ENCODE measurements around the gene TOMM34.

The TOMM34 gene

DNA sequence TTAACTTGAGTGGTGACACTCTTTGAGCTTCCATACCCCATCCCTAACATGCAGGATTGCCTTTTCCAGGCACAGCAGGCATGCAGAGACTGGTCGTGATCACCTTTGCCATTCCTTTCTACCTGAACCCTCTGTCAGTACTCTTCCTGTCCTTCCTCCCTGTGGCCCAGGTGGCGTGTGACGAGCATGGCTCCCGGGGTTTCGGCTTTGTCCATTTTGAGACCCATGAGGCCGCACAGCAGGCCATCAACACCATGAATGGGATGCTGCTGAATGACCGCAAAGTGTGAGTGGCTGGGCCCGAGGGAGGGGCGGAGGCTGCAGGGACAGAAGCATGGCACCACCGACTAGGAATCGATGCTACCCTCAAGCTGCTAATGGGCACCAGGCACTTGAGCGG lies 43.6 kb downstream of the TOMM34 start:
- no peaks in the 10 kb centered on the region for H3K27me3 ChIP-seq (ENCODE audit: insufficient read depth, low read length, poor library complexity, severe bottlenecking)
- TF ChIP-seq, protein P1, sequence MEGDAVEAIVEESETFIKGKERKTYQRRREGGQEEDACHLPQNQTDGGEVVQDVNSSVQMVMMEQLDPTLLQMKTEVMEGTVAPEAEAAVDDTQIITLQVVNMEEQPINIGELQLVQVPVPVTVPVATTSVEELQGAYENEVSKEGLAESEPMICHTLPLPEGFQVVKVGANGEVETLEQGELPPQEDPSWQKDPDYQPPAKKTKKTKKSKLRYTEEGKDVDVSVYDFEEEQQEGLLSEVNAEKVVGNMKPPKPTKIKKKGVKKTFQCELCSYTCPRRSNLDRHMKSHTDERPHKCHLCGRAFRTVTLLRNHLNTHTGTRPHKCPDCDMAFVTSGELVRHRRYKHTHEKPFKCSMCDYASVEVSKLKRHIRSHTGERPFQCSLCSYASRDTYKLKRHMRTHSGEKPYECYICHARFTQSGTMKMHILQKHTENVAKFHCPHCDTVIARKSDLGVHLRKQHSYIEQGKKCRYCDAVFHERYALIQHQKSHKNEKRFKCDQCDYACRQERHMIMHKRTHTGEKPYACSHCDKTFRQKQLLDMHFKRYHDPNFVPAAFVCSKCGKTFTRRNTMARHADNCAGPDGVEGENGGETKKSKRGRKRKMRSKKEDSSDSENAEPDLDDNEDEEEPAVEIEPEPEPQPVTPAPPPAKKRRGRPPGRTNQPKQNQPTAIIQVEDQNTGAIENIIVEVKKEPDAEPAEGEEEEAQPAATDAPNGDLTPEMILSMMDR (conservative IDR thresholded peaks at IDR 0.05; ENCODE audit: low read length): no peak
- no peak for TF ChIP-seq EZH2phosphoT487 (IDR thresholded peaks at IDR 0.05; ENCODE audit: borderline replicate concordance)
- no peak overlapping the region for H3K4me2 ChIP-seq (ENCODE audit: low read depth, low read length, poor library complexity, severe bottlenecking)
- no peaks in the 10 kb centered on the region for H3K9me3 ChIP-seq (ENCODE audit: insufficient read depth, low read depth, low read length)
- H3K36me3 ChIP-seq (ENCODE audit: insufficient read depth, low read length): no peaks in the 10 kb centered on the region
- H3K4me1 ChIP-seq (ENCODE audit: insufficient read depth, low read length, poor library complexity, severe bottlenecking): peaks cover 10% of the 10 kb centered on the region
- no peaks in the 10 kb centered on the region for H3K9me2 ChIP-seq (replicated peaks; ENCODE audit: low read depth, low read length)
- H3K79me2 ChIP-seq (ENCODE audit: insufficient read depth, low read length): no peaks in the 10 kb centered on the region
- no peaks in the 10 kb centered on the region for H4K20me1 ChIP-seq (ENCODE audit: insufficient read depth, low read length, poor library complexity, severe bottlenecking)
- H3K4me3 ChIP-seq (ENCODE audit: low read length, poor library complexity, severe bottlenecking): no peak overlapping the region
- no peak overlapping the region for H2AFZ ChIP-seq (ENCODE audit: low read length)
- no peak overlapping the region for H3K9ac ChIP-seq (ENCODE audit: low read depth, low read length, poor library complexity, severe bottlenecking)
- H3F3A ChIP-seq (ENCODE audit: low read depth): no peaks in the 10 kb centered on the region

DNA sequence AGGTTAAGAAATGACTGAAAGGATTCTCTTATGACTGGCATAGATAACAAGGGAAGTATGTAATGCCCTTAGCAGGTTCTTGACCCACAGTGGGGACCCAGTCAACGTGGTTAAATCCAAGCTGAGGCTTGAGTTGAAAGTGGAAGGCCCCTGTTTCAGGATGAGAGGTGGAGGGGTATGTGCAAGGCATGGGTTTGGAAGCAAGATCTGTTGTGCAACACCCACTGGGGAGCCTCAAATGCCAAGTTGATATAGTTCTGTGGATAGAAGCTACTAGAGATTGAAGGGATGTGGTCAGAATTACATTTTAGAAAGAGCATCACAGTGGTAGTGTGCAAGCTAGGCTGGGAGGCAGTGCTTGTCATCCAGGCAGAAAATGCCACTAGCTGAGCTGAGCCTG lies 45.3 kb downstream of the TOMM34 start:
- no peaks in the 10 kb centered on the region for H3K79me2 ChIP-seq (ENCODE audit: insufficient read depth, low read length)

DNA sequence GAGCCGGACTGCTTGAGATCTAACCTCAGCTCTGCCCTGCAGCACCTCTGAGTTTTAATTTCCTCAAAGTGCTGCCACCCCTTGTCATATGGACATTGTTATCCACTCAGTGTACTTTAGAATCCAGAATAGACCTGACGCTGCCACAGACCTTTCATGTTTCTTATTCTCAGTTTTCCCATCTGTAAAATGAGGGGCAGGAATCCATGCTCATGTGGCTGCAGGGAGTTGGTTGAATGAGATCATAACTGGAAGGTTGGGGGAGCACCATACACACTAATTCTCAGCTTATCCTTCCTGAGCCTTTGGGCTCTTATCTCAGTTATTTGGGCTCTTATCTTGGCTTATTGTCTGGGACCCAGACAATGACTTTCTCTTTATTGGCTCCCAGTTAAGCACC lies 48.0 kb downstream of the TOMM34 start:
- no peak overlapping the region for H3K4me3 ChIP-seq (ENCODE audit: low read length, poor library complexity, severe bottlenecking)
- no peaks in the 10 kb centered on the region for H4K20me1 ChIP-seq (ENCODE audit: insufficient read depth, low read length, poor library complexity, severe bottlenecking)
- peaks cover 17% of the 10 kb centered on the region for H3K36me3 ChIP-seq (ENCODE audit: insufficient read depth, low read length)
- H2AFZ ChIP-seq (ENCODE audit: low read length): no peak overlapping the region
- H3K9ac ChIP-seq (ENCODE audit: low read depth, low read length, poor library complexity, severe bottlenecking): no peak overlapping the region
- peaks cover 17% of the 10 kb centered on the region for H3K4me1 ChIP-seq (ENCODE audit: insufficient read depth, low read length, poor library complexity, severe bottlenecking)
- H3F3A ChIP-seq (ENCODE audit: low read depth): no peaks in the 10 kb centered on the region
- TF ChIP-seq EZH2phosphoT487 (IDR thresholded peaks at IDR 0.05; ENCODE audit: borderline replicate concordance): no peak
- TF ChIP-seq, protein P1 (conservative IDR thresholded peaks at IDR 0.05; ENCODE audit: low read length): no peak
- no peaks in the 10 kb centered on the region for H3K79me2 ChIP-seq (ENCODE audit: insufficient read depth, low read length)
- no peaks in the 10 kb centered on the region for H3K27me3 ChIP-seq (ENCODE audit: insufficient read depth, low read length, poor library complexity, severe bottlenecking)
- no peaks in the 10 kb centered on the region for H3K9me3 ChIP-seq (ENCODE audit: insufficient read depth, low read depth, low read length)
- H3K4me2 ChIP-seq (ENCODE audit: low read depth, low read length, poor library complexity, severe bottlenecking): peak overlapping the region; percentile 50
- no peaks in the 10 kb centered on the region for H3K9me2 ChIP-seq (replicated peaks; ENCODE audit: low read depth, low read length)

More for the DNA sequence above, 45.3 kb downstream of the TOMM34 start:
- H3K4me2 ChIP-seq (ENCODE audit: low read depth, low read length, poor library complexity, severe bottlenecking): peak overlapping the region; percentile 12
- no peaks in the 10 kb centered on the region for H3K36me3 ChIP-seq (ENCODE audit: insufficient read depth, low read length)
- H3K27me3 ChIP-seq (ENCODE audit: insufficient read depth, low read length, poor library complexity, severe bottlenecking): no peaks in the 10 kb centered on the region
- H3K4me3 ChIP-seq (ENCODE audit: low read length, poor library complexity, severe bottlenecking): no peak overlapping the region
- no peaks in the 10 kb centered on the region for H3F3A ChIP-seq (ENCODE audit: low read depth)
- H3K9ac ChIP-seq (ENCODE audit: low read depth, low read length, poor library complexity, severe bottlenecking): no peak overlapping the region
- H3K9me3 ChIP-seq (ENCODE audit: insufficient read depth, low read depth, low read length): no peaks in the 10 kb centered on the region
- TF ChIP-seq, protein P1 (conservative IDR thresholded peaks at IDR 0.05; ENCODE audit: low read length): no peak
- TF ChIP-seq EZH2phosphoT487 (IDR thresholded peaks at IDR 0.05; ENCODE audit: borderline replicate concordance): no peak
- peaks cover 17% of the 10 kb centered on the region for H3K4me1 ChIP-seq (ENCODE audit: insufficient read depth, low read length, poor library complexity, severe bottlenecking)
- no peaks in the 10 kb centered on the region for H4K20me1 ChIP-seq (ENCODE audit: insufficient read depth, low read length, poor library complexity, severe bottlenecking)
- no peak overlapping the region for H2AFZ ChIP-seq (ENCODE audit: low read length)
- H3K9me2 ChIP-seq (replicated peaks; ENCODE audit: low read depth, low read length): no peaks in the 10 kb centered on the region

Data from Loucy (cell line).